PC-3 (cell line): ENCODE data around the gene FAM241B. TPM values are rescaled to one million over a fixed set of nuclear protein-coding genes. Genes with fewer than 3 reads are reported as not detected.

ENCODE experiments used
- ATAC-seq: fragments of 200-7000 bp; cut with Tn5 transposase; 2 replicates; pipeline ENCODE4 v1.9.1; 2020; ENCODE audit warnings: mild to moderate bottlenecking, moderate library complexity
- BruUV-seq: library from RNA; stranded (reverse); fragments of 400-500 nt; replicated peaks from 2 replicates; lab custom pipeline; 2021; lab: Mats Ljungman, UMichigan
- CTCF ChIA-PET: fragments of 300-600 bp; sonication (Branson Sonifier 250); formaldehyde crosslinking; loops from one replicate; lab custom pipeline; 2022; ENCODE audit warnings: antibody characterized with exemption; lab: Charles Lee
- POLR2A ChIA-PET: fragments of 300-600 bp; sonication (Branson Sonifier 250); formaldehyde crosslinking; loops from one replicate; lab custom pipeline; 2022; ENCODE audit warnings: antibody characterized with exemption; ENCODE audit not compliant: unreplicated experiment; lab: Charles Lee
- DNase-seq: peaks from one replicate; pipeline ENCODE4 v3.0.0-alpha.2; 2015
- H2AFZ ChIP-seq: fragments of 300-600 bp; sonication (generic); 2 replicates; pipeline ENCODE4 v1.6.0; 2016; ENCODE audit warnings: antibody characterized with exemption, low read length
- H3F3A ChIP-seq: fragments of 300-600 bp; sonication (generic); one replicate; pipeline ENCODE4 v1.6.0; 2017; ENCODE audit warnings: antibody characterized with exemption, low read length, control low read depth, mild to moderate bottlenecking; ENCODE audit not compliant: unreplicated experiment
- H3K27ac ChIP-seq: fragments of 300-600 bp; sonication (generic); 2 replicates; pipeline ENCODE4 v1.5.1; 2016; ENCODE audit warnings: mild to moderate bottlenecking, low read length
- H3K27me3 ChIP-seq: fragments of 300-600 bp; sonication (generic); 2 replicates; pipeline ENCODE4 v1.6.1; 2016; ENCODE audit warnings: low read length, mixed read lengths
- H3K36me3 ChIP-seq: fragments of 300-600 bp; sonication (generic); 2 replicates; pipeline ENCODE4 v1.6.1; 2016; ENCODE audit warnings: low read depth, mixed run types, low read length, mixed read lengths
- H3K4me1 ChIP-seq: fragments of 300-600 bp; sonication (generic); 2 replicates; pipeline ENCODE4 v1.5.1; 2016; ENCODE audit warnings: low read length; ENCODE audit not compliant: insufficient read depth
- H3K4me2 ChIP-seq: fragments of 300-600 bp; sonication (generic); 2 replicates; pipeline ENCODE4 v1.6.0; 2016; ENCODE audit warnings: low read length
- H3K4me3 ChIP-seq: fragments of 300-600 bp; sonication (generic); 2 replicates; pipeline ENCODE4 v1.5.1; 2016; ENCODE audit warnings: mild to moderate bottlenecking, low read length, mixed read lengths
- H3K79me2 ChIP-seq: fragments of 300-600 bp; sonication (generic); 2 replicates; pipeline ENCODE4 v1.6.1; 2017; ENCODE audit warnings: low read length, mixed read lengths
- H3K9ac ChIP-seq: fragments of 300-600 bp; sonication (generic); 2 replicates; pipeline ENCODE4 v1.6.0; 2016; ENCODE audit warnings: mild to moderate bottlenecking, low read length
- H3K9me2 ChIP-seq: fragments of 300-600 bp; sonication (generic); replicated peaks from 2 replicates; pipeline ENCODE4 v1.6.1; 2016; ENCODE audit warnings: mixed run types, low read length, mixed read lengths
- H3K9me3 ChIP-seq: fragments of 300-600 bp; sonication (generic); 2 replicates; pipeline ENCODE4 v1.6.1; 2016; ENCODE audit warnings: low read length, mixed read lengths
- H4K20me1 ChIP-seq: fragments of 300-600 bp; sonication (generic); 2 replicates; pipeline ENCODE4 v1.6.1; 2016; ENCODE audit warnings: low read length, mixed read lengths
- CTCF ChIP-seq: fragments of 300-600 bp; sonication (generic); conservative IDR thresholded peaks from 2 replicates; pipeline ENCODE4 v1.5.1; 2017; ENCODE audit warnings: antibody characterized with exemption, low read depth, mild to moderate bottlenecking, low read length
- EZH2 ChIP-seq: fragments of 300-600 bp; sonication (generic); IDR thresholded peaks from one replicate; pipeline ENCODE4 v1.6.1; 2017; ENCODE audit warnings: antibody characterized with exemption, mild to moderate bottlenecking, low read length; ENCODE audit not compliant: unreplicated experiment
- EZH2phosphoT487 ChIP-seq: fragments of 300-600 bp; sonication (generic); IDR thresholded peaks from 2 replicates; pipeline ENCODE4 v1.6.1; 2018; ENCODE audit warnings: mild to moderate bottlenecking, antibody characterized with exemption, low read length, borderline replicate concordance
- intact Hi-C: fragments of 100-400 bp; cut with micrococcal nuclease; formaldehyde crosslinking; loops from 2 replicates; pipeline ENCODE4 v1.9.0; 2023
- total RNA-seq: library from RNA; depleted of rRNA; stranded (reverse); fragments of >200 nt; gene quantifications from 2 replicates; pipeline ENCODE4 v1.2.3, GENCODE V29; 2014

The FAM241B gene
- total RNA-seq, 1 experiment from 2014 or later: 45.4 TPM

DNA sequence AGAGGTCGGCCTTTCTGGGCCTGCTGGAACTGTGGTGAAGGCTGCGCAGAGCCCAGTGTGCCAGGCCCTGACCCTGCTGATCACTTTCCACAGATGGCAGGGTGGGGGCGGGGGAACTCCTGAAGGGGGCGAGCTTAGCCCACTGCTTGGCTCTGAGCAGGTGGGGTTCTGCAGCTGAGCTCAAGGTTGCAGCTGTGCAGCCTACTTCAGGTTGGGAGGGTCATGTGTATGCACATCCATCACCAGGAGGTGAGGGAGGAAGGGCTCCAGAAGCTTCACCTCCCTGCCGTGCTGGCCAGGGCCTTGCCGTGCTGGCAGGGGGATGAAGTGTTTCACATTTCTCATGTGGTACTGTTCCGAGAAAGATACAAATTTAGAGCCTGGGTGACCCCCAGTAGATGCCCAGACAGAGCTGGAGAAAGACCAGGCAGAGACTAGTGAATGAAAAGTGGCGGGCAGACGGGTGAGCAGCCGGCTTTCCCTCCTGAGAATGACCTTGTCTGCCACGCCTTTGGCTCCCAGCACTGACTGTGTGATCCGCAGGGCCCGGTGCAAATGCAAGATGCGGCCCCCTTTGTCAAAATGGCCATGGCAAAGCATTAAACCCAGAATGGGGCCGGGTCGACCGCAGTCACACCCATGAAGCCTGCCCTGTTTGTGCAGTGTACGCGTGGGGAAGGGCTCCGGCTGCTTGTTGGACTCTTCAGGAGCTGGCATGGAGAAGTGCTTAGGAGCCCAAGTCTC lies 25.2 kb downstream of the FAM241B start:
- intact Hi-C loops: no loop called here
- ATAC-seq: no peak
- Histone ChIP-seq H3K9me2 (no peaks in the 10 kb centered on the region), H3K4me1 (no peaks in the 10 kb centered on the region), H3K4me2 (no peak overlapping the region), H3K36me3 (no peaks in the 10 kb centered on the region), H3F3A (no peaks in the 10 kb centered on the region), H3K79me2 (no peaks in the 10 kb centered on the region), H4K20me1 (no peaks in the 10 kb centered on the region), H2AFZ (no peak overlapping the region), H3K27ac (no peak overlapping the region), H3K27me3 (peaks cover 47% of the 10 kb centered on the region), H3K4me3 (no peak overlapping the region), H3K9me3 (no peaks in the 10 kb centered on the region), H3K9ac (no peak overlapping the region)
- POLR2A ChIA-PET: no interaction called here
- BruUV-seq: no TSS peak
- CTCF ChIA-PET: no interaction called here
- TF ChIP-seq EZH2phosphoT487 (no peak), EZH2 (no peak), CTCF (no peak)
- DNase-seq: no peak

- DNase-seq: no peak
- H3K9me3 ChIP-seq: no peaks in the 10 kb centered on the region
- H3K27me3 ChIP-seq: peaks cover 54% of the 10 kb centered on the region
- no peaks in the 10 kb centered on the region for H3K79me2 ChIP-seq
- intact Hi-C loops: no loop called here
- no peaks in the 10 kb centered on the region for H3K4me1 ChIP-seq
- H3F3A ChIP-seq: no peaks in the 10 kb centered on the region
- H3K36me3 ChIP-seq: no peaks in the 10 kb centered on the region
- H3K9ac ChIP-seq: no peak overlapping the region
- ChIA-PET POLR2A (no interaction called here), CTCF (no interaction called here)
- no peak for TF ChIP-seq EZH2
- TF ChIP-seq CTCF: no peak
- no peak for TF ChIP-seq EZH2phosphoT487
- no peak overlapping the region for H3K4me2 ChIP-seq
- no peaks in the 10 kb centered on the region for H4K20me1 ChIP-seq
- no peaks in the 10 kb centered on the region for H3K9me2 ChIP-seq
- no peak overlapping the region for H3K27ac ChIP-seq
- ATAC-seq: no peak
- no peak overlapping the region for H3K4me3 ChIP-seq
- H2AFZ ChIP-seq: no peak overlapping the region
- BruUV-seq: no TSS peak
Observed at GRCh38 chr10:69655868-69656555, 26.0 kb downstream of the FAM241B start.
